K562 (cell line): ENCODE results near the gene CACNA2D2. TPM values are rescaled to one million over a fixed set of nuclear protein-coding genes. Genes with fewer than 3 reads are reported as not detected.

ENCODE experiments used
- E2F6 ChIP-seq, 2 experiments: IDR thresholded peaks; 2 replicates each; pipeline ENCODE4 v1.6.1; 2011; ENCODE audit warnings: borderline replicate concordance in 1 of 2, control low read depth in 1 of 2, low read depth in 1 of 2, low read length in 1 of 2, mild to moderate bottlenecking in 1 of 2, mixed read lengths in 1 of 2, moderate library complexity in 1 of 2; ENCODE audit not compliant: insufficient read depth in 1 of 2, insufficient read length in 1 of 2, poor library complexity in 1 of 2, severe bottlenecking in 1 of 2; ENCODE audit errors: extremely low read depth in 1 of 2
- EHMT2 ChIP-seq: fragments of 450-650 bp; IDR thresholded peaks from 2 replicates; pipeline ENCODE4 v1.6.1; 2018; ENCODE audit warnings: antibody characterized with exemption
- FOXK2 ChIP-seq, 2 experiments: fragments of 450-650 bp; IDR thresholded peaks in 1 of 2; conservative IDR thresholded peaks in 1 of 2; 2 replicates each; pipeline ENCODE4 v1.6.1; 2016; ENCODE audit warnings: low read depth in 2 of 2, mild to moderate bottlenecking in 1 of 2
- JUN ChIP-seq, 2 experiments: sonication (generic) in 1 of 2; formaldehyde crosslinking in 1 of 2; IDR thresholded peaks; 2 replicates each; pipeline versions ENCODE4 v1.6.1 to v1.8.0; 2012 to 2022; ENCODE audit warnings: borderline replicate concordance in 2 of 2, mild to moderate bottlenecking in 2 of 2, improper control_type of control experiment in 1 of 2, low read depth in 1 of 2, low read length in 1 of 2, missing genetic modification reagents in 1 of 2
- NR3C1 ChIP-seq: sonication (generic); formaldehyde crosslinking; IDR thresholded peaks from 2 replicates; pipeline ENCODE4 v1.8.1; 2022; ENCODE audit warnings: missing genetic modification reagents
- RREB1 ChIP-seq: fragments of 250-450 bp; sonication (Bioruptor Pico); IDR thresholded peaks from 2 replicates; pipeline ENCODE4 v1.4.0; 2020
- SFPQ ChIP-seq: fragments of 200-400 bp; formaldehyde crosslinking; IDR thresholded peaks from 2 replicates; pipeline ENCODE4 v1.6.1; 2017; ENCODE audit warnings: mild to moderate bottlenecking, low read depth, low read length, moderate library complexity
- SRF ChIP-seq, 2 experiments: fragments of 250-450, 450-650 bp in 1 of 2; sonication (Bioruptor Pico) in 1 of 2; sonication (generic) in 1 of 2; formaldehyde crosslinking; IDR thresholded peaks; 2 replicates each; pipeline versions ENCODE4 v1.5.0 to v1.5.1; 2020 to 2022; ENCODE audit warnings: mild to moderate bottlenecking in 1 of 2, missing genetic modification reagents in 1 of 2
- TCF15 ChIP-seq: fragments of 250-450 bp; sonication (Bioruptor Pico); IDR thresholded peaks from 2 replicates; pipeline ENCODE4 v1.8.0; 2022; ENCODE audit warnings: moderate library complexity, mild to moderate bottlenecking, inconsistent platforms
- TEAD1 ChIP-seq, 2 experiments: fragments of 450-650 bp in 1 of 2; sonication (generic) in 1 of 2; formaldehyde crosslinking; IDR thresholded peaks; 2 replicates each; pipeline versions ENCODE4 v1.4.0 to v1.8.0; 2020 to 2022; ENCODE audit warnings: mild to moderate bottlenecking in 2 of 2, missing genetic modification reagents in 1 of 2
- TRIM28 ChIP-seq: fragments of 450-650 bp; IDR thresholded peaks from 2 replicates; pipeline ENCODE4 v1.6.1; 2017
- ZNF75A ChIP-seq: fragments of 450-650 bp; formaldehyde crosslinking; IDR thresholded peaks from 2 replicates; pipeline ENCODE4 v1.4.0; 2020; ENCODE audit warnings: mild to moderate bottlenecking
- polyA plus RNA-seq, 8 experiments: library from polyadenylated mRNA; depleted of rRNA in 4 of 8; stranded (reverse) in 5 of 8; unstranded in 3 of 8; fragments of >200 nt; fragmentation: Nextera tagmentation in 2 of 8; fragmentation: Illumina TruSeq in 1 of 8; extraction: Ambion mirVana in 2 of 8; extraction: Trizol in 1 of 8; gene quantifications; 2 replicates each; pipeline versions ENCODE4 v1.2.1 to v1.2.3, GENCODE V29; 2011 to 2014; ENCODE audit warnings: inconsistent platforms in 1 of 8, missing spikeins in 1 of 8
- total RNA-seq, 7 experiments: library from RNA; depleted of rRNA in 6 of 7; stranded (reverse); fragments of >200 nt in 6 of 7; fragmentation: Illumina TruSeq in 2 of 7; extraction: Trizol in 2 of 7; gene quantifications; 2 replicates each; pipeline versions ENCODE4 v1.2.1 to v1.2.3, GENCODE V29; 2011 to 2021; ENCODE audit warnings: low replicate concordance in 1 of 7
- TF ChIP-seq, protein P1 (sequence below): sonication (generic); formaldehyde crosslinking; IDR thresholded peaks from 2 replicates; pipeline ENCODE4 v1.8.0; 2022; ENCODE audit warnings: mild to moderate bottlenecking, missing genetic modification reagents
- TF ChIP-seq, protein P2 (sequence below), 2 experiments: fragments of 450-650 bp in 1 of 2; sonication (generic) in 1 of 2; formaldehyde crosslinking in 1 of 2; IDR thresholded peaks in 1 of 2; conservative IDR thresholded peaks in 1 of 2; 2 replicates each; pipeline versions ENCODE4 v1.6.1 to v1.8.1; 2016 to 2023; ENCODE audit warnings: mild to moderate bottlenecking in 2 of 2, moderate library complexity in 2 of 2, inconsistent platforms in 1 of 2, missing genetic modification reagents in 1 of 2

The CACNA2D2 gene
- total and polyA plus RNA-seq, 9 of the 15 experiments (the other 6 are each of a cell fraction or from before 2014, with no cell fraction given): 0.11 to 0.58 (median 0.36) TPM; not detected in 2

GRCh38 chr3:50525987-50526386 is 22.6 kb upstream of the CACNA2D2 start (continued):
- TF ChIP-seq SFPQ (no peak), NR3C1 (CRISPR knock-in tag) (peak; percentile 83), E2F6 (IDR thresholded peaks at IDR 0.05; ENCODE audit: borderline replicate concordance in 1 of 2, extremely low read depth in 1 of 2, insufficient read depth in 1 of 2, insufficient read length in 1 of 2, low read depth in 1 of 2, low read length in 1 of 2, poor library complexity in 1 of 2, severe bottlenecking in 1 of 2) (peak; percentile 49 to 60), TEAD1 (CRISPR knock-in tag; IDR thresholded peaks at IDR 0.05) (0 out of 4 replicates have a peak, but pooled peaks of 1 of the 2 experiments have one; percentile 53), JUN (IDR thresholded peaks at IDR 0.05; ENCODE audit: borderline replicate concordance, low read depth, low read length) (peak; percentile 72; the same call in 1 of the 2 replicates), JUN (CRISPR knock-in tag; IDR thresholded peaks at IDR 0.05; ENCODE audit: borderline replicate concordance) (no peak), TCF15 (no peak), SRF (CRISPR knock-in tag; IDR thresholded peaks at IDR 0.05) (peak in 1 of 2 experiments; percentile 72; a peak in 1 of 4 replicates), ZNF75A (CRISPR knock-in tag) (no peak), EHMT2 (peak; percentile 99), FOXK2 (conservative IDR thresholded peaks at IDR 0.05 in 1 of 2, IDR thresholded peaks at IDR 0.05 in 1 of 2; ENCODE audit: low read depth in 2 of 2) (no peak), RREB1 (no peak), TRIM28 (no peak)
- TF ChIP-seq, protein P1, sequence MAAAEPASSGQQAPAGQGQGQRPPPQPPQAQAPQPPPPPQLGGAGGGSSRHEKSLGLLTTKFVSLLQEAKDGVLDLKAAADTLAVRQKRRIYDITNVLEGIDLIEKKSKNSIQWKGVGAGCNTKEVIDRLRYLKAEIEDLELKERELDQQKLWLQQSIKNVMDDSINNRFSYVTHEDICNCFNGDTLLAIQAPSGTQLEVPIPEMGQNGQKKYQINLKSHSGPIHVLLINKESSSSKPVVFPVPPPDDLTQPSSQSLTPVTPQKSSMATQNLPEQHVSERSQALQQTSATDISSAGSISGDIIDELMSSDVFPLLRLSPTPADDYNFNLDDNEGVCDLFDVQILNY: 0 out of 2 replicates have a peak, but pooled peaks have one; percentile 50
- TF ChIP-seq, protein P2, sequence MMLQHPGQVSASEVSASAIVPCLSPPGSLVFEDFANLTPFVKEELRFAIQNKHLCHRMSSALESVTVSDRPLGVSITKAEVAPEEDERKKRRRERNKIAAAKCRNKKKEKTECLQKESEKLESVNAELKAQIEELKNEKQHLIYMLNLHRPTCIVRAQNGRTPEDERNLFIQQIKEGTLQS (IDR thresholded peaks at IDR 0.05): peak; percentile 45
- TF ChIP-seq, protein P2 (CRISPR knock-in tag; conservative IDR thresholded peaks at IDR 0.05): no peak
